Measurements from ENCODE around the gene HSFX2.
"Not testable (repeated sequence)": the region's sequence is repeated elsewhere in the genome, so short reads cannot be mapped to it uniquely, and the experiment has no call there.

DNA sequence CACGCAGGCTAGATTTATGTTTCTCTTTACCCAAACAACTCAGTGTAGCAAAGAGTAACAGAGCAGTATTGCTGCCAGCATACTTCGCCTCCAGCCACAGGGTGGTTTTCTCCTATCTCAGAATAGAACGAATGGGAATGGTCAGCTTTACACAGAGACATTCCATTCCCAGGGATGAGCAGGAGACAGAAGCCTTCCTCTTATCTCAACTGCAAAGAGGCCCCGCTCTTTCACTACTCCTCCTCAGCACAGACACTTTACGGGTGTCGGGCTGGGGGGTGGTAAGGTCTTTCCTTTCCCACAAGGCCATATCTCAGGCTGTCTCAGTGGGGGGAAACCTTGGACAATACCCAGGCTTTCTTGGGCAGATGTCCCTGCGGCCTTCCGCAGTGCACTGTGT lies 31.7 kb upstream of the HSFX2 start:
- TF ChIP-seq, protein P1, sequence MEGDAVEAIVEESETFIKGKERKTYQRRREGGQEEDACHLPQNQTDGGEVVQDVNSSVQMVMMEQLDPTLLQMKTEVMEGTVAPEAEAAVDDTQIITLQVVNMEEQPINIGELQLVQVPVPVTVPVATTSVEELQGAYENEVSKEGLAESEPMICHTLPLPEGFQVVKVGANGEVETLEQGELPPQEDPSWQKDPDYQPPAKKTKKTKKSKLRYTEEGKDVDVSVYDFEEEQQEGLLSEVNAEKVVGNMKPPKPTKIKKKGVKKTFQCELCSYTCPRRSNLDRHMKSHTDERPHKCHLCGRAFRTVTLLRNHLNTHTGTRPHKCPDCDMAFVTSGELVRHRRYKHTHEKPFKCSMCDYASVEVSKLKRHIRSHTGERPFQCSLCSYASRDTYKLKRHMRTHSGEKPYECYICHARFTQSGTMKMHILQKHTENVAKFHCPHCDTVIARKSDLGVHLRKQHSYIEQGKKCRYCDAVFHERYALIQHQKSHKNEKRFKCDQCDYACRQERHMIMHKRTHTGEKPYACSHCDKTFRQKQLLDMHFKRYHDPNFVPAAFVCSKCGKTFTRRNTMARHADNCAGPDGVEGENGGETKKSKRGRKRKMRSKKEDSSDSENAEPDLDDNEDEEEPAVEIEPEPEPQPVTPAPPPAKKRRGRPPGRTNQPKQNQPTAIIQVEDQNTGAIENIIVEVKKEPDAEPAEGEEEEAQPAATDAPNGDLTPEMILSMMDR (conservative IDR thresholded peaks at IDR 0.05; ENCODE audit: low read length), result not testable (repeated sequence)
- TF ChIP-seq EZH2phosphoT487 (IDR thresholded peaks at IDR 0.05; ENCODE audit: borderline replicate concordance), result not testable (repeated sequence)
